Stimulated activated CD4-positive, alpha-beta T cell treated with anti-CD3 and anti-CD28 coated beads, Interleukin-2, amount 100 ng/mL, for 48 hours (primary cell): ENCODE results near the gene LIN52.
"Not testable (repeated sequence)": the region's sequence is repeated elsewhere in the genome, so short reads cannot be mapped to it uniquely, and the experiment has no call there.

Experiments used
- DNase-seq, 2 donors: peaks; one replicate each; pipeline ENCODE4 v3.0.0-alpha.2; 2020

Gene LIN52

DNA sequence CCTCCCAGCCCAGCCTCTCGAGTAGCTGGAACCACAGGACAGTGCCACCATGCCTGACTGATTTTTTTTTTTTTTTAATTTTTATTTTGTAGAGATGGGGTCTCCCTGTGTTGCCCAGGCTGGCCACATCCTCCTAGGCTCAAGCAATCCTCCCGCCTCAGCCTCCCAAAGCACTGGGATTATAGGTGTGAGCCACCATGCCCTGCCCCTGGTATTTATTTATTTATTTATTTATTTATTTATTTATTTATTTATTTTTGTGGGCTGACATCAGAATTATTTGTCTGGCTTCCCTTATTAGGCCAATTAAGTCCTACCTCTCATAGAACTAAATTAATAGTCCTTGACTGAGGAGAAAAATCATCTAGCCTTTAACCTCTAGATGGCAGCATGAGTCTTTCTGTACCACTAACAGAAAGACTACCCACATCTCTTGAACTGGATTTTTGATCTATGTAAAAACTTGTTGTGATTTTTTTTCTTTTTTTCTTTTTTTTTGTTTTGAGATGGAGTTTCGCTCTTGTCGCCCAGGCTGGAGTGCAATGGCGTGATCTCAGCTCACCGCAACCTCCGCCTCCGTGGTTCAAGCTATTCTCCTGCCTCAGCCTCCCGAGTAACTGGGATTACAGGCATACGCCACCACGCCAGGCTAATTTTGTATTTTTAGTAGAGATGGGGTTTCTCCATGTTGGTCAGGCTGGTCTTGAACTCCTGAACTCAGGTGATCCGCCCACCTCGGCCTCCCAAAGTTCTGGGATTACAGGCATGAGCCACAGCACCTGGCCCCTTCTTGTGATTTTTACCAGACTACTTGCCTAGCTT is 26.9 kb downstream of the LIN52 start:
- not testable (repeated sequence) for DNase-seq

DNA sequence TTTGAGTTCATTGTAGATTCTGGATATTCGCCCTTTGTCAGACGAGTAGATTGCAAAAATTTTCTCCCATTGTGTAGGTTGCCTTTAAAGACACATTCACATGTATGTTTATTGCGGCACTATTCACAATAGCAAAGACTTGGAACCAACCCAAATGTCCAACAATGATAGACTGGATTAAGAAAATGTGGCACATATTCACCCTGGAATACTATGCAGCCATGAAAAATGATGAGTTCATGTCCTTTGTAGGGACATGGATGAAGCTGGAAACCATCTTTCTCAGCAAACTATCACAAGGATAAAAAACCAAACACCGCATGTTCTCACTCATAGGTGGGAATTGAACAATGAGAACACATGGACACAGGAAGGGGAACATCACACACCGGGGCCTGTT is 40.7 kb downstream of the LIN52 start:
- DNase-seq: not testable (repeated sequence)

DNA sequence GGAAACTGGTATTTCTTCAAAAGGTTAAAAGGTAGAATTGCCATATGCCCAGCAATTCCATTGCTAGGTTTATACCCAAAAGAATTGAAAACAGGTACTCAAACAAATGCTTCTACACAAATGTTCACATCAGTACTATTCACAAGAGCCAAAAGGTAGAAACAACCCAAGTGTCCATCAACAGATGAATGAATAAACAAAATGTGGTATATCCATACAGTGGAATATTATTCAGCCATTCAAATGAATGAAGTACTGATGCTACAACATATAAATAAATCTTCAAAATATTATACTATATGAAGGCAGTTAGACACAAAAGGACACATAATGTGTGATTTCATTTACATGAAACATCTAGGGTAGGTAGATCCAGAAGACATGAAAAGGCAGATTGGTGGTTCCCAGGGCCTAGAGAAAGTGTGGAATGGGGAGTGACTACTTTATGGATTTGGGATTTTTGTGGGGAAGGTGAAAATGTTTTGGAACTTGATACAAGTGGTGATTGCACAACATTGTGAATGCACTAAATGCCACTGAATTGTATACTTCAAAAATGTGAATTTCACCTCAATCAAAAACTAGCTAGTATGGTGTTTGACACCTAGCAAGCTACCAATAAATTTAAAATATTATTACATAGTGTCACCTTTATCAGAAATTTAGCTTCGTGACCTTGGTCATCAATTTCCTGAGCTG is 41.7 kb downstream of the LIN52 start:
- no peak for DNase-seq

DNA sequence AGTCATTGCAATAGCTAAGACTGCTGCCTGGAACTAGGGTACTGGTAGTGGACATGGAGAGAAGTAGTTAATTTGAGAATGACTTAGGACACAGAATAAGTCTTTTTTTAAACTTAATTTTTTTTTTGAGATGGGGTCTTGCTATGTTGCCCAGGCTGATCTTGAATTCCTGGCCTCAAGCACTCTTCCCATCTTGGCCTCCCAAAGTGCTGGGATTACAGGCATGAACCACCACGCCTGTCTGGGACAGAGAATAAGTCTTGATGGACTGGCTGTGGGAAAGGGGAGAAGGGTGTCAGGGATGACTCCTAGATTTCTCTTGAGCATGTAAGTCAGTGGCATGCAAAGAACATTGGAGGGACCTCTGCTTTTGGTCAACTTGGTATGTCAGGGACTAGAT is 42.9 kb downstream of the LIN52 start:
- no peak for DNase-seq

DNA sequence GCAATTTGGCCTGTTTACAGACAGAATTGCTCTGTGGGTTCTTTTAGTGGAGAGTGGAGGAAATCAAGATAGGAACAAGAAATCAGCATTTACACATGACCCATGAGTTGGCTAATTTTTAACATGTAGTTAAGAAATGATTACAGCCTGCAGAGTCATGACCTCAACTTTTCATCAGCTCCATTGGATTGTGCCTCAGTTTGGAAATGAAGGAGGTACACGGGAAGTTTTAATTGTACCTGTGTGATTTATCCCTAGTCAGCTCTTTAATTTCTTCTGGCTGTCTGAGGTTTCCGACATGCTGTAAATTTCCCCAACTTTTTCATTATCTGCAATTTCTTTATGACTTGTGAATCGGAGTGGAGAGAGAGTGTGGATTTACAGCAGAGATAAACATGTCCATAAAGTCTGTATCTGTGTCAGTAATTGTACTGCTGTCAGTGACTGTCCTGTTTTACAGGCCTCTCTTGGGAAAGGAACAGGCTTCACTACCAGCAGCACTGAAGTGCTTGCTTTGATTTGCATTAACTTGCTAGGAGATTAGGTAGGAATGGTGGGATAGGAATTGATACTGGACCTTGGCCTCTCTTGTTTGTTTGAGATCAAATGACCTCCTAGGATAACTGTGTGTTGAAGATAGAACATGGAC is 49.2 kb downstream of the LIN52 start:
- no peak for DNase-seq

DNA sequence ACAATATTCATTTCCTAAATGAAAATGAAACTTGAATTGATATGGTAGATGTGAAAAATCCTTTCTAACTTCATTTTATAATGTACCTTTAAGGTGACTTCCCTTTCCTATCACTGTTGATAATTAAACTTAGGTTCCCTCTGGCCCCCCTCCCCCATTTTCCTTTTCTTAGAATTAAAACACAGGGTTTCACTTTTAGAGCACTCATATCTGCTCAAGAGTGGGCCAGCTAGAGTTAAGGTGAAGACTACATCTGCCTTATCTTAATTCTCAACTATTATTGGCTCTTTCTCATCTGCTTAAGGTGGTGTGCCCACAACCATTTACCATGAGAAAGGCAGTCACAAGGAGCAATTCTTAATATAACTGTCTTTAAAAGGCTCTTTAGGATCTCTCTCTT is 49.7 kb downstream of the LIN52 start:
- DNase-seq: no peak

DNA sequence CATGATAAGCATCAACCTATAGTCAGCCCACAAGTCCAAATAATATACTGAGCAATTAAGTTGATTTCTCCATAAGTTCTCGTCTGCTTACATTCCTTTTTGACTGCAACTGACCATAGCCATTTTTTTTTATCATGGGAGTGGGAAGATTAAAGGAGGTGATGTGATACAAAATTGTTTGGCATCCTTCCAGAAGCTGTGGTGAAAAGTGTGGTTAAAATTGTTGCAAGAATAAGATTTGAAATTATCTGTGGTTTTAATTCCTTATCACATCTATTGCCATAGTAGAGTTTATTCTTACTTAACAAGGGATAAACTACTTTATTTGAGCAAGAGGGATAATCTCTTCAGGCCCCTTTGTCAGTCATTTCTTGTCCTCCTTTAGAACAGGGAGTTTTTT is 50.7 kb downstream of the LIN52 start:
- no peak for DNase-seq

DNA sequence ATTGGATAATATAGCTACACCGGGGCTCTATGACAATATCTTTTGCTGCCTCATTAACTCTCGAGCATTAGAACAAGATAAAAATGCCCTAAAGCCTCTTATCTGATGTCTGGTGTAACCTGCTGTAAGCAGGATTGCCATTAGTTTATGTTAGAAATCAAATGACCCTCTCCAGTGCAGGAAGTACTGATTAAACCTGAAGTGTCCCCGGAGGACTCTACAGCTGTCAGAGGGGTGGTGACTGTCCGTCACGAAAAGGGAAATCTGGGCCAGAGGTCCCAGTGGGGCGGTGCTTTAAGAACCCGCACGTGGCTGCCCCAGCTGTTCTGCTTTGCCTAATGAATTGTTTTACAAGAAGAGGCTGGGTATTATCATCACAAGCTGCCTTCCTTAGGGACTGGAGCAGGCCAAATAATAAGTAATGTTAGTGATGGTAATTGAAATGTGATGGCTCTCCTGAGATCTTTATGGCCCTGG is 55.7 kb downstream of the LIN52 start:
- no peak for DNase-seq

DNA sequence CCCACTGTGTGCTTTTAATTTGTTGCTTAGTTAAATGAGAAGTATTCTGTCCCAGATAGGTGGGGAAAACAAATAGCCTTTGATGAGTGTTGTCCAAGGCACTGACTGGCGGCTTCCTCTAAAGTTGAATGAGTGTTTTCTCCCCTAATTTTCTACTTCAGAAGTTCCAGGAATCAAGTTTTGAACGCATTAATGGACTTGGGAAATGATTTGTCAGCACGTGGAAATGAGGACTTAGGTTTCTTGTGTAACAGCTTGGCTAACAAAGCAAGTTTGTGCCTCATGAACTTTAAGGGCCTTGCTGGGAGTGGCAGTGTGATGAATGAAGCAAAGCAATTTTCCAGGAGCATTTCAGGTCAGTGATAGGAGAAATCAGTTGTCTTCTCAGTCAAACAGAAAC is 56.9 kb downstream of the LIN52 start:
- DNase-seq: no peak

DNA sequence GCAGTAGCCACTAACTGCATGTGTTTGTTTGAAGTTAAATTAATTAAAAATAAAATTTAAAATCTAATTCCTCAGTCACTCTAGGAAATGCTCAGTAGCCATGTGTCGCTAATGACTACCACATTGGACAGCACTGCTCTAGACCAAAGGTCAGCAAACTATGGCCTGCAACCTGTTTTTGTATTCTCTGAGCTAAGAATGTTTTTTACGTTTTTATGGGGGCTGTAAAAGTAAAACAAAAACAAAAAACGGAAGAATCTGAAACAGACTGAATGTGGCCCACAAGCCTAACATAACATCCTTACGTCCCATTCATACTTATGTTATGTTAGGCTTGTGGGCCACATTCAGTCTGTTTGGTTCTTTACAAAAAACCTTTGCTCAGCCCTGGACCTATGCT is 57.8 kb downstream of the LIN52 start:
- DNase-seq: no peak

DNA sequence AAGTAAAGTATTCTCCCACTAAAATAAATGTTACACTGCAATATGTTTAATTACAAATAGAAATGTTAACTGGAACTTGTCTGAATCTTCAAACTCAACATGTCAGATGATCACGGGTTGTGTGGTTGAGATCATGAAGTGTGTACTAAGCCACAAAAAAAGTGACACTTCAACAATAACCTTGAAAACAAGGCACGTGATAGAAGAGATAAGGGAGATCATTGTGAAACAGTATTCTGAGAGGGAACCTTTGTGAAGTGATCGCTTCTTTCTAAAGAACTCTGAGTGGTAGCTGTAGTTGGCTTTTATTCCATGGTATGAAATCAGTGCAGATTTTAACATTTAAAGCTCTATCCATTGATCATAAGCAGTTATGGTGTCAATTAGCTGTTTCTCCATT is 60.0 kb downstream of the LIN52 start:
- no peak for DNase-seq

DNA sequence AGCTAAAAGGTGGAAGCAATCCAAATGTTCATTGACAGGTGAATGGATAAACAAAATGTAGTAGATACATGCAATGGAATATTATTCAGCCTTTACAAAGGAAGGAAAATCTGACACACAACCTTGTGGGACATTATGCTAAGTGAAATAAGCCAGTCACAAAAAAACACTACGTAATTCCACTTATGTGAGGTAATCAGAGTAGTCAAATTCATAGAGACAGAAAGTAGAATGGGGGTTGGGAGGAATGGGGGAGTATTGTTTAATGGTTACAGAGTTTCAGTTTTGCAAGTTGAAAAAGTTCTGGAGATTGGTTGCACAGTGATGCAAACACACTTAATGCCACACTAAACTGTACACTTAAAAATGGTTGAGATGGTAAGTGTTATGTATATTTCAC is 62.8 kb downstream of the LIN52 start:
- no peak for DNase-seq

DNA sequence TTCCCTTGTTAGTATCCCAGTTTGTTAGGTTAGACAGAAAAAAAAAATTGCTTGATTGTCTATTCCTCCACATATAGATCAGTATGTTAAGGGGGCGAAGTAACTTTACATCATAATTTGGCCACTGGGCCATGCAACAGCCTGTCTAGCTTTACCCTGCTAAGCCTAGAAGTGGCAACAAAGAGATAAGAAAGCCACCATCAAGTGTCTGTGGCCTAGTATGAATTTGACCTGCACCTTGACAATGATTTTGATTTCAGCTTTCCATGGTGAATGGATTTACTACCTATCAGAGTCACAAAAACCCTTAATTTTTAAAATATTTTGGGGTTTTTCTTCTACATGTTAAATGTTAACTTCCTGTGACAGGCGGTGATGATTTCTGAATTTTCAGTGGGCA is 63.9 kb downstream of the LIN52 start:
- DNase-seq: no peak

DNA sequence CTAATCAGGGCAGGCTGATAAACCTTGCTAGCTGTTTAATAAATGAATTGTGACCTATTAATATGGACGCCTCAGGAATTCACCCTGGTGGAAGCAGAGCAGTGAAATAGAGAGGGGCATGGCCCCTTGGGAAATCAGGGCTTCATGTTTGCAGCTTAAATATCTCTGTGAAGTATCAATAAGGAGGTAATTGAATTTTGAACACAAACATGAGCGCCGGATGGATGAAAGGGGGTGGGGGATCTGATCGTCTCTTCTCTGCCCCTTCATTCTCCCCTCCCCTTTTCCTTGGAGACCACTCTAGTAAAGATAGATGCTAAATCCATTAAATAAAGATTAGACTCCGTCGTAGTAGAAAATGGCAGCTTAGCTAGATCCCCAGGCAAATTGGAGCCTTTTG is 70.5 kb downstream of the LIN52 start:
- no peak for DNase-seq

DNA sequence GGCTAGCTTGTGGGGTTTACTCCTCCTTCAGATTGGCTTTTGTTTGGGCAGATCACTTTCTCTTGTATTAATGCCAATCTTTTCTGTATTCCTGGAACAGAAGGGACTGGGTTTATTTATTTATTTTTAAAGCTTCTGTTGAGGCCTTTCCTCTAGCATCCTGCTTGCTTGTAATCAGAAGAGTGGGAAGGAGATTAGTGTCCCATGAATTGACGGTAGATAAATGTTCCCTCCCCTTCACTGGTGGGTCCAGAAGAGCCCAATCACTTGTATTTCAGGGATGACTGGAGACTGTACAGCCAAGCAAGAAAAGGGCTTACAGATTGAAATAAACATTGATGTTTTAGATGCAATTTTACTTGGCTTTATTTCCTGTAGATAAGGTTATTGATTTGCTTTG is 71.0 kb downstream of the LIN52 start:
- DNase-seq: no peak

DNA sequence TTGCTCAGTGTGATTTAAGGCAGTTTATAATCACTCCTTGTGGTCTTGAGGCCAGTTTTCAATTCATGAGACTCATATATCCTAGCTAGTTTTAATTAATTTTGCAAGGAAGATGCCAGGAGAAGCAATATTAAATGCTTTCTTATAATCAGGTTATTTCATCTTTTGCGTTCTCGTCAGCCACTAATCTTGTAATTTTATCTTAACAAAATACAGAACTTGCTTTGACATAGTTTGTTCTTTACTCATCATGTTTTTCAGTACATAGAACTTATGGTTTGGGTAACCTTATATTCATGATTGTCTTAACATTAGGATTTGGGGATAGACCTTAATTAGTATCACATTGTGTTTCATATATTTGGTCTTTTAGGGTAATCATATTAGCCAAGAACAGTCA is 76.0 kb downstream of the LIN52 start:
- no peak for DNase-seq

DNA sequence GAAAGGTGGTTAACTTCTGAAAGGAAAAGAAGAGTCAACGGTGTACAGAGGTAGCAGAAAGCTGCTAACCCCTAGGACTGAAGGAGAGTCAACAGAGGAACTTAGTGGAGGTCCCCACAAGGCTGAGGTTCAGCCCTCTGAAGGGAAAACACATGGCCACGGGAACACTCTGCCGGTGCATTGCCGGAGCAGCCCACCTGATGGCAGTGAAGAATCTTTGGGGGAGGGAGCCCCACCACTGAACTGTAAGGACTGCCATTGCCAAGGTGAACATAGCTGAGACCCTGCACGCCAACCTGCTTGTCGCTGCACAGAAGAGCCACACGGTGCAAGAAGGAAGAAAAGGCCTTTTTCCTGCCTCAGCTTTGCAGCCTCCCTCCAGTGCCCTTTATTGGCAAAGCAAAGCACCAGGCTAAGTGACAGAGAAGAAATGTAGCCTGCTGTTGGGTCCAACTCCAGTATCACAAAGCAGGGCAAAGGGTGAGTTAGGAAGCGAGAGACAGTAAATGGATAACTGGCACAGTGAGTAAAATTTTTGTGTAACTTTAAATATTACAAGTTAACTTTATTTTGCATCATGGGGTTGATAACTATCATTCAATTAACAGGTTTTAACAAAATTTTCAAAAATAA is 76.9 kb downstream of the LIN52 start:
- DNase-seq: no peak

DNA sequence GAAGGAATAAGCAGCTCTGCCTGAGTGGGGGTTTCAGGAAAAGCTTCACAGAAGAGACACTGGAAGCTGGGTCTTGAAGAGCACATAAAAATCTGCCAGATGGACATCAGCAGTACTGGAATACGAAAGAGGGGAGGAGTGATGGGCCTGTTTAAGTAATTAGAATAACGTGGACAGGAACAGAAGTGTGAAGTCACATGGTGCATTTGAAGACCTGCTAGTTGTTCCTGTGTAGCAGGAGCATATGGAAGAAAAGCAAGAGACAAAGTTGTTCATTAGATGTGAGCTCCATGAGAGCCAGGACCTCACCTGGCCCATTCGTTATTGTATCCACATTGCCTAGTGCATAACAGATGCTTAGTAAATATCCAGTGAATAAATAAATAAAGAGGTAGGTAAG is 85.2 kb downstream of the LIN52 start:
- DNase-seq: no peak

DNA sequence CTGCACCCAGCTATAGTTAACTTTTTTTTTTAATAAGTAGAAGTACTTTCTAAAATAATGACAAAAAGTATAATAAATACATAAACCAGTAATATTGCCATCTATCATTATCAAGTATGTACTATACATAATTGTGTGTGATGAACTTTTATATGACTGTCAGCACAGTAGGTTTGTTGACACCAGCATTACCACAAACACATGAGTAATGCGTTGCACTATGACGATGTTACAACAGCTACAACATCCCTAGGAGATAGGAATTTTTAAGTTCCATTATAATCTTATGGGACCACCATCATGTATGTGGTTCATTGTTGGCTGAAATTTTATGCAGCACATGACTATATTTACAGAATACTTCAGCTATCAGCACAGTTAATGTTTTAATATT is 91.6 kb downstream of the LIN52 start:
- no peak for DNase-seq

DNA sequence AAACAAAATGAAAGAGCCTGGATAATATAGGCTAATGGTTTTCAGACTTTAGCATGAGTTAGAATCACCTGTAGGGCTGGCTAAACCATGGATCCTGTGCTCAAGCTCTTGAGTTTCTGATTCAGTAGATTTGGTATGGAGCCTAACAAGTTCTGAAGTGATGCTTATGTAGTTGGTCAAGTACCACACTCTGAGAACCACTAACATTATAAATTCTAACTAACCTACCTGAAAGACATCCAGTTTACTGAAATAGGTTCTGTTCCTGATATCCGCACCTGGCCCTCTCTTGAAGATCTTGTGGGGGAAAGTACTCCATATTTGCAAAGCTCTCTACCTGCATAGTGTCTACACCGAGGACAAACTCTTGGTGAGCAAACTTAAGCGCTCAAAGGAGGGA is 95.1 kb downstream of the LIN52 start:
- DNase-seq: no peak

DNA sequence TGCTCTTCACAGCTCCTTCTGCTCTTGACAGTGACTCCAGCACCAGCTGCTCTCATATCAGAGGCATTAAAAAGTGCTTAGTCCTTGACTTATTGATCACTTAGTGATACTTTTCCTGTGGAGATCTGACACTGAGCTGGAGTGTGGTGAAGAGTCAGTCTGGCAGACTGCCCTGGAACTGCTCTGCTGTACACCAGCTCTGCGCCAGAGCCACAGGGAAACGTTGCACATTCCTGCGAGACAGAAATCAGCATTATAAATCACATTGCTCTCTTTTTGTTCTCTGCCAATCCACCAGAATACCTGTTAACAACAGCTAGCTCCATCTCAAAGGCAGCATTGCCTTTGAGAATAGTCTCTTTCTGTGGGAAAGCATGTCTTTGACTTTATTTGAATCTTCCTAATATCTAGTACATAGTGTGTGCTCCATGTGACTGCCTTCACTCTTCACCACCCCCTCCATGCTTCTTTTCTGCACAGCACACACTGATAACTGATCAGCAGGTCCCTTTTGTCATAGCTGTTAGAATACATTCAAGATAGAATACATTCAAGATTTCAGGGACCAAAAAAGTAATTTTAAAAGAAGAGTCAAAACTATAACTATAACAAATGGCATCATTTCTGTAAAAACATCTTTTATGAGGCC is 106.3 kb downstream of the LIN52 start:
- DNase-seq: no peak

DNA sequence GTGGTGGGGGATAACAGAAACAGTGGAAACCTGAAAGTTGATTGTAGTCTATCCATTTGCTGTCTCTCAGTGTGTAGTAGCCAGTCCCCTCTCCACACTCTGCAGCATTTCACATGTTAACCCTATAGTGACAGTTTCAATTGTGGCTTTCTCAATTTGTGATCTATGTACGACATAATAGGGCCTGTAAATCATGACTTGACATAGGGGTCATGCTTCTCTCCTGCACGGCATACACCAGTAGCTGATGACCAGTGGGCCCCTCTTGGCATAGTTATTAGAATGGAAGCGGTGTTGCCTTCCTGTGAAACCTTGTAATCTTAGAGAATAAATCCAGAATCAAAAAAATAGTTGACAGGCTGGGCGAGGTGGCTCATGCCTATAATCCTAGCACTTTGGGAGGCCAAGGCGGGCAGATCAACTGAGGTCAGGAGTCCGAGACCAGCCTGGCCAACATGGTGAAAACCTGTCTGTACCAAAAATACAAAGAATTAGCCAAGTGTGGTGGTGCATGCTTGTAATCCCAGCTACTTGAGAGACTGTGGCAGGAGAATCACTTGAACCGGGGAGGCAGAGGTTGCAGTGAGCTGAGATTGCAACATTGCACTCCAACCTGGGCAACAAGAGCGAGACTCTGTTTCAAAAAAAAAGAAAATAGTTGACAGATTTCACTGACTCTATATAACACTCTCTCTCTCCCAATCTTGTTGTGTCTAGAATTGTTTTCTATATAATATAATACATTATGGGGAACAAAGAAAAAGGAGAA is 109.9 kb downstream of the LIN52 start:
- DNase-seq: no peak
